Activated CD4-positive, alpha-beta T cell treated with anti-CD3 and anti-CD28 coated beads for 36 hours (primary cell): Measurements from ENCODE around the gene SMAD6. TPM values are rescaled to one million over a fixed set of nuclear protein-coding genes. Genes with fewer than 3 reads are reported as not detected.

Experiments
- ATAC-seq: fragments of 200-7000 bp; cut with Tn5 transposase; one replicate; pipeline ENCODE4 v1.10.0; 2021; ENCODE audit warnings: mild to moderate bottlenecking, moderate library complexity
- CTCF ChIA-PET: fragments of 350-600 bp; sonication (Branson Sonifier 250); formaldehyde crosslinking; loops from one replicate; lab custom pipeline; 2021; ENCODE audit warnings: antibody characterized with exemption; lab: Charles Lee
- POLR2A ChIA-PET: fragments of 350-600 bp; sonication (Branson Sonifier 250); formaldehyde crosslinking; loops from one replicate; lab custom pipeline; 2021; ENCODE audit warnings: antibody characterized with exemption, inconsistent platforms; lab: Charles Lee
- DNase-seq: peaks from one replicate; pipeline ENCODE4 v3.0.0-alpha.2; 2020
- H3K27ac Mint-ChIP-seq: one replicate; pipeline ENCODE4 v1.8.0; 2021; ENCODE audit warnings: mixed read lengths
- H3K27me3 Mint-ChIP-seq: one replicate; pipeline ENCODE4 v1.8.0; 2021; ENCODE audit warnings: mixed read lengths
- H3K36me3 Mint-ChIP-seq: one replicate; pipeline ENCODE4 v1.8.0; 2021; ENCODE audit warnings: low read depth, mixed read lengths
- H3K4me1 Mint-ChIP-seq: one replicate; pipeline ENCODE4 v1.8.0; 2021; ENCODE audit warnings: mixed read lengths
- H3K4me3 Mint-ChIP-seq: one replicate; pipeline ENCODE4 v1.8.0; 2021; ENCODE audit warnings: mild to moderate bottlenecking, moderate library complexity, mixed read lengths
- H3K9me3 Mint-ChIP-seq: one replicate; pipeline ENCODE4 v1.8.0; 2021; ENCODE audit warnings: low read depth, mixed read lengths
- intact Hi-C, 2 experiments: fragments of 100-400 bp; cut with DNase I in 1 of 2; cut with micrococcal nuclease in 1 of 2; formaldehyde crosslinking; loops; one replicate each; pipeline versions ENCODE4 v1.14.2 to v1.15.1; 2022 to 2024; cut with DNase I, micrococcal nuclease
- total RNA-seq, 2 experiments: library from RNA; stranded (reverse); gene quantifications; one replicate each; pipeline ENCODE4 v1.2.3, GENCODE V29; 2021

The SMAD6 gene
- total RNA-seq, 2 experiments from 2014 or later: 0.19 to 0.23 TPM

DNA sequence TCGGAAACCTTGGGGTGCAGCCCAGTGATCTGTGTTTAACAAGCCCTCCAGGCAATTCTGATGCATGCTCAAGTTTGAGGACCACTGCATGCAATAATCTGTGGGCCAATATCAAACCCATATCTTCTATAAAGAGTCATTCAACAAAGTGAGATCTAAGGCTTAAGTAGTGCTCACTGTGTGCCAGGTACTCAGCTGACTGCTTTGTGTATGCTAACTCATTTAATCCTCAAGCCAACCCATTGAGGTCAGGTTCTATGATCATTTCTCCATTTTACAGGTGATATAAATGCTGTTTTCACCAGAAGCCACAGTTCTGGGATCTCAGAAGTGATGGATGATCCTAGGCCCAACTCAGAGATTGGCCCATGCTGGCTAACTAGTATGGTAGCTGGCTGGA lies 101.7 kb downstream of the SMAD6 start:
- POLR2A ChIA-PET: no interaction called here
- Mint-ChIP-seq H3K4me3 (no peak overlapping the region), H3K27ac (no peak overlapping the region), H3K4me1 (no peaks in the 10 kb centered on the region), H3K27me3 (no peaks in the 10 kb centered on the region), H3K9me3 (no peaks in the 10 kb centered on the region), H3K36me3 (no peaks in the 10 kb centered on the region)
- CTCF ChIA-PET: no interaction called here
- intact Hi-C loops: no loop called here
- ATAC-seq (no peak), DNase-seq (no peak)

DNA sequence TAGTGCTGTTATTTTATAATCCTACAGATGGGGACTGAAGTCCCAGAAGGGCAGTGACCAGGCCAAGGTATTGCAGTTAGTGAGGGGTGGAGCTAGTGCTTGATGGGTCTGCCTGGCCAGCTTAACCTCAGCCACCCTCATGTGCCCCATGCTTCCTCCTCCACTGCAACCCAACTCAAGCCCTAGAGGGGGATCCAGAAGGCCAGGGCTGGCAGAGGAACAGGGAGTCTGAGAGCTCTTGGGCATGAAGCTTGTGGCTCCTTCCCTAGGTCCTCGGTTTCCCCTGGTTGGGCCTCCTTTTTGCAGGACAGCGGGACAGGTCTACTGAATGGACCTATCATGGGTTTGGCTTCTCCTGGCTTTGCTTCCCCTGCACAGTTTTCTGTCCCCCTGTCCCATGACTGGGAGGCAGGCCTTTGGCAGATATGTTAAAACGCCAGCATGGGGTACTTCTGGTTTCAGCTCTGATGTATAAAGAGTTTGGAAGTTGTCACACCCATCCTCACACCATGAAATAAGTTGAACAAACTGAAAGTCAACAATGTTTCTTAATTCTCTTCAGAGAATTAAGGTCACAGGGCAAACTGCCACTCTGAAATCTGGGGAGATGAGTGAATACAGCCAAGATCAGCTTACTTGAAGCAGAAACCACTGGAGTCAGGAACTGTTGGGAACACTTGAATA lies 103.3 kb downstream of the SMAD6 start:
- ChIA-PET POLR2A (no interaction called here), CTCF (interaction anchor here (0.9 to 1.5 kb wide), 2 partner anchors 16 to 187 kb away, joined by 3 to 4 read pairs; no protein-coding TSS in a partner anchor)
- Mint-ChIP-seq H3K4me3 (no peak overlapping the region), H3K27ac (no peak overlapping the region), H3K9me3 (no peaks in the 10 kb centered on the region), H3K36me3 (no peaks in the 10 kb centered on the region), H3K27me3 (no peaks in the 10 kb centered on the region), H3K4me1 (no peaks in the 10 kb centered on the region)
- ATAC-seq: no peak
- no peak for DNase-seq
- intact Hi-C loops: no loop called here

DNA sequence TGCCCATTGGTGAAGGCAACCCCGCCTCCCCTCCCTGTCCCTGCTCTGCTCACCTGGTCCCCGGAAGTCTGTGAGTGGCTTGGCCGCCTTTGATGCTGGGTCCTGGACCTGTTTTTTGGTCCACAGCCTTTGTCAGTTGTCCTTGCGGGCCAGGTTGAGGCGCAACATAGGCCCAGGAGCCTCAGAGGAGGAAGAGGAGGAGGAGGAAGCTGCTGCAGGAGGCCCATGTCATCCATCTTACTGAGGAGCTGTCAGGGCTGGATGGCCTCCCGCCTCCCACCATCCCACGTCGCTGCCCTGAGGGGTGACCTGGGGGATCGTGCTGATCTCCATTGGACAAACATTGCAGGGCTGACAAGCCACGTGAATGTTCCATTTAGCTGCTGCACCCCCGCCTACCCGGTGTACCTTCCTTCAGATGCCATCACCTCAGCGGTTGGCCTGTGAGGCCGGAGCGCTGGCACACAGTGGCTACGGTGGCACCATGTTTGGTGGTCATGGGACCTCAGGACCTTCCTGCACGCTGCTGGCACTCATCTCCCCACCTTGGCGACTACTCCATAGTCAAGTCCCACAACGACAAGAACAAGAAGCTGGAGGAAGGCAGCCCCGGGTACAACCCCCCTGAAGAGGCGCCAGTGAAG lies 106.3 kb downstream of the SMAD6 start:
- intact Hi-C loops: no loop called here
- no peak for DNase-seq
- no peak for ATAC-seq
- ChIA-PET POLR2A (no interaction called here), CTCF (interaction anchor here (0.6 to 1.0 kb wide), 2 partner anchors 20 to 57 kb away, joined by 3 to 4 read pairs; no protein-coding TSS in a partner anchor)
- H3K4me3 Mint-ChIP-seq: no peak overlapping the region
- no peaks in the 10 kb centered on the region for H3K27me3 Mint-ChIP-seq
- H3K27ac Mint-ChIP-seq: no peak overlapping the region
- no peaks in the 10 kb centered on the region for H3K36me3 Mint-ChIP-seq
- no peaks in the 10 kb centered on the region for H3K4me1 Mint-ChIP-seq
- no peaks in the 10 kb centered on the region for H3K9me3 Mint-ChIP-seq

DNA sequence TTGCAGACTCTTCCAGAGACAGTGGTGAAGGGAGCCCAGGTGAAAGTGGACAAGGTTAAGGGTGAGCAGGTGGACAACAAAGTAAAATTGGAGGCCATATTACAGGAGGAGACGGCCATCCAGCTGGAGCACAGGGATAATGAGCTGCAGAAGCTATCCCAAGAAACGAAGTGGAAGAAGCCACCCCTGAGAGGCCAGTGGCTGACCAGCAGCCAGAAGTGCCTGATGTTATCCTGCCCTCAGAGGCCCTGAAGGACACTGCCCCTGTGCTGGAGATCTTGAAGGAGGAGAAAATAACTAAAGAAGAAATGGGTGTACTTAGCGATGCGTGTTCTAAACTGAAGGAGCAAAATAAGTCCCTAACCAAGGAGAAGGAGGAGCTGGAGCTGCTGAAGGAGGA lies 107.6 kb downstream of the SMAD6 start:
- Mint-ChIP-seq H3K27me3 (peaks cover 2% of the 10 kb centered on the region), H3K36me3 (no peaks in the 10 kb centered on the region), H3K9me3 (no peaks in the 10 kb centered on the region), H3K27ac (no peak overlapping the region), H3K4me3 (no peak overlapping the region), H3K4me1 (no peaks in the 10 kb centered on the region)
- DNase-seq (no peak), ATAC-seq (no peak)
- CTCF ChIA-PET: interaction anchor here (1.6 kb wide), 1 partner anchor 42 kb away, joined by 3 read pairs; no protein-coding TSS in a partner anchor
- POLR2A ChIA-PET: no interaction called here
- intact Hi-C loops: no loop called here

DNA sequence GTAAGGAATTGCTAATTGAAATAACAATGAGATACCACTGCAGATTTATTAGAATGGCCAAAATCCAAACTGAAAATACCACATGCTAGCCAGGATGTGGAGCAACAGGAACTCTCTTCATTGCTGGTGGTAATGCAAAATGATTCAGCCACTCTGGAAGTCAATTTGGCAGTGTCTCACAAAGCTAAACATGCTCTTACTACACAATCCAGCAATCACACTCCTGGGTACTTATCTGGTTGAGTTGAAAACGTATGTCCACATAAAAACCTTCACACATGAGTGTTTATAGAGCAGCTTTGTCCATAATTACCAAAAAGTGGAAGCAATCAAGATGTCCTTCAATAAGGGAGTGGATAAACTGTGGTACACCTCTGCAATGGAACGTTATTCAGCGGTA lies 113.3 kb downstream of the SMAD6 start:
- H3K27ac Mint-ChIP-seq: no peak overlapping the region
- ChIA-PET POLR2A (no interaction called here), CTCF (no interaction called here)
- H3K27me3 Mint-ChIP-seq: peaks cover 2% of the 10 kb centered on the region
- H3K4me1 Mint-ChIP-seq: no peaks in the 10 kb centered on the region
- no peaks in the 10 kb centered on the region for H3K36me3 Mint-ChIP-seq
- no peak overlapping the region for H3K4me3 Mint-ChIP-seq
- intact Hi-C loops: no loop called here
- no peaks in the 10 kb centered on the region for H3K9me3 Mint-ChIP-seq
- ATAC-seq (no peak), DNase-seq (no peak)

DNA sequence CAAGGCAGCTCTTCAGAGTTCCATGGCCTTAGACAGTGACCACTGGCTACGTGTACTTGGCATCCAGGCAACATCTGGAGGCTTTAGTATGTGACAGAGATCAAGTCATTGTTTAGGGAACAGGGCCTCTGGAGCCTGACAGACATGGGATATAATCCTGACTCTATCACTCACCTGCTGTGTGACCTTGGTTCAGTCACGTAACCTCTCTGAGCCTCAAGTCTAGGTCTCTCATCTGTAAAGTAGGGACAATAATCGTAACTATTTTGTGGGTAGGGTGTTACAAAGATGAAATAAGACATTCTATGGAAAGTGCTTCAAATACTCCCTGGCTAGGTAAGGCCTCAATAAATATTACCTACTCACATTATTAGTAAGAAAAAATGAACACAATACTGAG lies 114.2 kb downstream of the SMAD6 start:
- ATAC-seq (no peak), DNase-seq (no peak)
- H3K9me3 Mint-ChIP-seq: no peaks in the 10 kb centered on the region
- intact Hi-C loops: no loop called here
- no peaks in the 10 kb centered on the region for H3K4me1 Mint-ChIP-seq
- H3K27ac Mint-ChIP-seq: no peak overlapping the region
- H3K4me3 Mint-ChIP-seq: no peak overlapping the region
- H3K27me3 Mint-ChIP-seq: peaks cover 2% of the 10 kb centered on the region
- CTCF ChIA-PET: interaction anchor here (0.6 kb wide), 1 partner anchor 93 kb away, joined by 3 read pairs; no protein-coding TSS in a partner anchor
- H3K36me3 Mint-ChIP-seq: no peaks in the 10 kb centered on the region
- POLR2A ChIA-PET: no interaction called here

DNA sequence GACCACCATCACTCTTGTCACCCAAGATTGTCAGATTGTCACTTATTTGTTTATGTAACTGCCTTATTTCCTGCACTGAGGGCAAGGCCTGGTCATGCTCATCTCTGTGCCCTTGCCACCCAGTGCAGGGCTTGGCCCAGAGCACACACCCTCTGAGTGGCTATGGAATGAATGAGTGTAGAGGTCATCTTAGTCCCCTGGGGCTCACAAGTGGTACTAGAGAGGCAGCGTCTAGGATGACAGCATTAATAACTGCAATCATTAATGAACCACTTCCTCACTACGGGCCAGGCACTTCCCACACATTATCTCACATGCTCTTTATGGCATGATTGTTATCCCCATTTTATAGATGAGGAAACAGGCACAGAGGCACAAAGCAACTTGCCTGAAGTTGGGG lies 117.0 kb downstream of the SMAD6 start:
- Mint-ChIP-seq H3K27me3 (no peaks in the 10 kb centered on the region), H3K9me3 (no peaks in the 10 kb centered on the region), H3K4me3 (no peak overlapping the region), H3K27ac (no peak overlapping the region), H3K4me1 (no peaks in the 10 kb centered on the region), H3K36me3 (no peaks in the 10 kb centered on the region)
- intact Hi-C loops: no loop called here
- ATAC-seq (no peak), DNase-seq (no peak)
- ChIA-PET CTCF (no interaction called here), POLR2A (no interaction called here)

DNA sequence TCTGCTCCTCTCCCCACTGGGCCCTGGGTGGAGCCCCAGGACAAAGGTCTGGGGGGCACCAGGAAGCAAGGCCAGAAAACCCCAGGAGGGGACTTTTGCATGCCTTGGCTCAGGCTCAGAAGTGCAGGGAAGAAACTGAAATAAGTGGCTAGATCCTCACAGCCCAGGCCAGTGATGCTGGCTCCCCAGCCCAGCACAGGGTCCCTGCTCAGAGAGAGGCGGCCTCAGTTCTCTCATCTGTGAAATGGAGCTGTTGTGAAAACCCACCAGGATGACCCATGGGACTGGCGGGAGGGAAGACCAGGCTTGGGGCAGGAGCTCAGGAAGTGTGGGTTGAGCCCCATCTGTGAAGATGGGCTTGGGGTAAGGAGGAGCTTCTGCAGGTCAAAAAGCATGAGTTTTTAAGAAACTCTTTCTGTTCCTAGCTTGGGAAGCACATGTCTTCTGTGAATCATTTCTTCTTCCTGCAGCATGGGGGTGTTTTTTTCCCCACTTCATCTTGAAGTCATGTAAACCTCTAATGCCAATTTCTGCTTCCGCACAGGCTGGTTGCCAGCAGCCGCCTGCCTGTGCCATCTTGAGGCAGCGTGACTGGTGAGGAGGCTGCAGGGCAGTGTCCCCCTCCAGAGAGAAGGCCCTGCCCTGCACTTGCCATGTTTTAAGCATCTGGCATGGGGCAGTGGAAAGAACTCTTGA lies 118.6 kb downstream of the SMAD6 start:
- H3K4me3 Mint-ChIP-seq: no peak overlapping the region
- ChIA-PET POLR2A (no interaction called here), CTCF (no interaction called here)
- intact Hi-C loops: no loop called here
- H3K27ac Mint-ChIP-seq: no peak overlapping the region
- ATAC-seq (no peak), DNase-seq (no peak)
- no peaks in the 10 kb centered on the region for H3K36me3 Mint-ChIP-seq
- no peaks in the 10 kb centered on the region for H3K9me3 Mint-ChIP-seq
- no peaks in the 10 kb centered on the region for H3K4me1 Mint-ChIP-seq
- H3K27me3 Mint-ChIP-seq: no peaks in the 10 kb centered on the region

DNA sequence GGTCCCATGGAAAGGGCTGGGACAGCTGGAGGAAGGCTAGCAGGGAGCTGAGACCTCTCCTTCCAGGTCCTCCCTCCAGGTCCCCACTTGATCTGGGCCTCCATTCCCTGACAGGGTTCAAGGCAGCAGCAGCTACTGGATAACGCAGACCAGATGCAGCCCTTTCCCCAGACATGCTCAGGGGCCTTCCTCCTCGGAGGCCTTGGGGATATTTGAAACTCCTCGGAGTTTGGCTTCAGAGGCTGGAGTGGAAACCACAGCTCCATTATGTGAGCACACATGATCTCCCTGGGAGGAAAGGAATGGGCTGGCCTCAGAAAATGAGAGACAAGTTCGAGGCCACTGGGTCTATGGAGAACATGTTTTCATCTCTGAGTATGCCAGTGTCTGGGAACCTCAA lies 119.3 kb downstream of the SMAD6 start:
- no peak for DNase-seq
- intact Hi-C loops: no loop called here
- Mint-ChIP-seq H3K9me3 (no peaks in the 10 kb centered on the region), H3K27ac (no peak overlapping the region), H3K4me3 (no peak overlapping the region), H3K36me3 (no peaks in the 10 kb centered on the region), H3K4me1 (no peaks in the 10 kb centered on the region), H3K27me3 (no peaks in the 10 kb centered on the region)
- CTCF ChIA-PET: no interaction called here
- no peak for ATAC-seq
- POLR2A ChIA-PET: no interaction called here

DNA sequence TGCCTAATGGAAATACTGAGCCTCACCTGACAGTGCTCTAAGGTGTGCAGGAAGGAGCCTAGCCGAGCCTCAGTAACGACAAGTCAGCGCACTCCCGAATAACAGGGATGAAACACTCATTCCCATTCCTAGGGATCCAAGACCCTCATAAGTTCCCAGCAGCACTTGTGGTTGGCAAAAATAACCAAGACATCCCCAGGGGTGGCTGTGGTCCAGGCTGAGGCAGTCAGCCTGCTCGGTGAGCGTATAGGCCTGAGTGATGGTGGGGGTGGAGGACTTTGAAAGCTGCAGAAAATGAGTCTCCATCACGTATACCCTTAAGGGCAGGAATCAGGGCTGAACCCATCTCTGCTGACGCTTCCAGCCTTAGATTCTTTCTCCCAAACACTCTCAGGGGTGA lies 120.1 kb downstream of the SMAD6 start:
- ChIA-PET POLR2A (no interaction called here), CTCF (no interaction called here)
- no peak overlapping the region for H3K27ac Mint-ChIP-seq
- no peaks in the 10 kb centered on the region for H3K27me3 Mint-ChIP-seq
- H3K9me3 Mint-ChIP-seq: no peaks in the 10 kb centered on the region
- H3K4me1 Mint-ChIP-seq: no peaks in the 10 kb centered on the region
- no peak overlapping the region for H3K4me3 Mint-ChIP-seq
- H3K36me3 Mint-ChIP-seq: no peaks in the 10 kb centered on the region
- intact Hi-C loops: no loop called here
- no peak for DNase-seq
- ATAC-seq: no peak

DNA sequence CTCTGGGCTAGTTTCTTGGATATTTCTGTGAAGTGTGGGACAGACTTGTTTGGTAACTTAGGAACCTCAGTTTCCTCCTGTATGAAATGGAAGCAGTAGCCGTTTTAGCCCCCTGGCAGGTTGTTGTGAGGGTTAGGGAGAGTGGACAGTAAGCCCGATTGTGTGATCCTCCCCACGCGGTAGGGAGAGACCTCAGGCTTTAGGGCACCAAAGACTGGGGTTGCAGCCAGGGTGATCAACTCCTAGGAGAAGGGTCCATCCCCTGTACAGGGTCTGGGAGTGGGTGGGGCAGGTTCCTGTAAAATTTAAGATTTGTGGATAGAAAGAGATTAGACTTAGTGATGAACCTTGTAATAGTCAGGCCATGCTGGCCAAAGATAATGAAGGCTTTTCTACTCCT lies 120.5 kb downstream of the SMAD6 start:
- H3K27ac Mint-ChIP-seq: no peak overlapping the region
- DNase-seq (no peak), ATAC-seq (no peak)
- H3K9me3 Mint-ChIP-seq: no peaks in the 10 kb centered on the region
- no peaks in the 10 kb centered on the region for H3K4me1 Mint-ChIP-seq
- no peaks in the 10 kb centered on the region for H3K27me3 Mint-ChIP-seq
- intact Hi-C loops: no loop called here
- H3K4me3 Mint-ChIP-seq: no peak overlapping the region
- CTCF ChIA-PET: no interaction called here
- POLR2A ChIA-PET: no interaction called here
- H3K36me3 Mint-ChIP-seq: no peaks in the 10 kb centered on the region

DNA sequence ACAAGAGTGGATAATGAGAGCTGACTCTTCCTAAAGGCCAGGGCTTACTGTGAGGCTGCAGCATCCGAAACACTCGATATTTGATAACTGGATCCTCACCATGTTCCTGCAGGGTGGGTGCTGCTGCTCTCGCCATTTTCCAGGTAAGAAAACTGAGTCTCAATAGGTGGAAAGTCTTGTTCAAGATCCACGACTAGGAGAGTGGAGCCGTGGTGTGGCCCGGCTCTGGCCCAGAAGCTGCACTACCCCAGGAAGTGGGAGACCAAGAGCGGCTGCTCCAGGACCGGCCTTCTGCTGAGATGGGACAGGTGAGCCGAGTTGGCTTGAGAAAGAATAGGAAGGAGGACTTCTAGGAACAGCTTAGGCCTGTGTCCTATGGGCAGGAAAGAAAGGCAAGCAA lies 121.6 kb downstream of the SMAD6 start:
- no peak overlapping the region for H3K27ac Mint-ChIP-seq
- CTCF ChIA-PET: interaction anchor here (0.8 kb wide), 1 partner anchor 89 kb away, joined by 3 read pairs; no protein-coding TSS in a partner anchor
- POLR2A ChIA-PET: no interaction called here
- no peak overlapping the region for H3K4me3 Mint-ChIP-seq
- no peaks in the 10 kb centered on the region for H3K27me3 Mint-ChIP-seq
- no peaks in the 10 kb centered on the region for H3K36me3 Mint-ChIP-seq
- H3K9me3 Mint-ChIP-seq: no peaks in the 10 kb centered on the region
- DNase-seq: no peak
- intact Hi-C loops: no loop called here
- no peak for ATAC-seq
- no peaks in the 10 kb centered on the region for H3K4me1 Mint-ChIP-seq
